Hepatocyte (in vitro differentiated cells): Measurements from ENCODE around the gene SEMA3A. TPM values are rescaled to one million over a fixed set of nuclear protein-coding genes. Genes with fewer than 3 reads are reported as not detected.

Experiments
- DNase-seq: peaks from one replicate; pipeline ENCODE4 v3.0.0-alpha.2; 2016; ENCODE audit warnings: low spot score
- H2AFZ ChIP-seq: fragments of 200-600 bp; sonication (generic); 2 replicates; pipeline ENCODE4 v1.6.0; 2016; ENCODE audit warnings: antibody characterized with exemption, mild to moderate bottlenecking
- H3K27ac ChIP-seq: fragments of 200-600 bp; sonication (generic); 2 replicates; pipeline ENCODE4 v1.5.1; 2016; ENCODE audit warnings: mild to moderate bottlenecking
- H3K27me3 ChIP-seq: fragments of 200-600 bp; sonication (generic); 2 replicates; pipeline ENCODE4 v1.6.1; 2016
- H3K36me3 ChIP-seq: fragments of 200-600 bp; sonication (generic); replicated peaks from 2 replicates; pipeline ENCODE4 v1.5.1; 2016; ENCODE audit warnings: low read depth; ENCODE audit not compliant: insufficient read depth
- H3K4me1 ChIP-seq: fragments of 200-600 bp; sonication (generic); 2 replicates; pipeline ENCODE4 v1.5.1; 2016; ENCODE audit warnings: mild to moderate bottlenecking, moderate library complexity; ENCODE audit not compliant: insufficient read depth
- H3K4me2 ChIP-seq: fragments of 200-600 bp; sonication (generic); 2 replicates; pipeline ENCODE4 v1.6.0; 2016
- H3K4me3 ChIP-seq: fragments of 200-600 bp; sonication (generic); 2 replicates; pipeline ENCODE4 v1.5.1; 2016; ENCODE audit warnings: mild to moderate bottlenecking
- H3K79me2 ChIP-seq: fragments of 200-600 bp; sonication (generic); 2 replicates; pipeline ENCODE4 v1.6.0; 2017; ENCODE audit warnings: mild to moderate bottlenecking
- H3K9me2 ChIP-seq: fragments of 200-600 bp; sonication (generic); replicated peaks from 2 replicates; pipeline ENCODE4 v1.6.0; 2017; ENCODE audit warnings: mild to moderate bottlenecking; ENCODE audit not compliant: insufficient read depth
- H3K9me3 ChIP-seq: fragments of 200-600 bp; sonication (generic); 2 replicates; pipeline ENCODE4 v1.5.1; 2016; ENCODE audit warnings: low read depth, mild to moderate bottlenecking
- H4K20me1 ChIP-seq: fragments of 200-600 bp; sonication (generic); 2 replicates; pipeline ENCODE4 v1.6.0; 2016; ENCODE audit warnings: mild to moderate bottlenecking; ENCODE audit not compliant: insufficient read depth, poor library complexity, severe bottlenecking
- EZH2 ChIP-seq: fragments of 200-600 bp; sonication (generic); IDR thresholded peaks from 2 replicates; pipeline ENCODE4 v1.6.1; 2016; ENCODE audit warnings: antibody characterized with exemption, mild to moderate bottlenecking, borderline replicate concordance
- EZH2phosphoT487 ChIP-seq: fragments of 200-600 bp; sonication (generic); IDR thresholded peaks from one replicate; pipeline ENCODE4 v1.6.1; 2018; ENCODE audit warnings: antibody characterized with exemption, mild to moderate bottlenecking, low read depth, moderate library complexity; ENCODE audit not compliant: unreplicated experiment, severe bottlenecking
- WGBS: methylation state at CpG from one replicate; pipeline ENCODE4 v1.1.6; 2016; ENCODE audit warnings: low lambda C conversion rate; ENCODE audit errors: missing lambda C conversion rate; 5-methylcytosine and 5-hydroxymethylcytosine counted together
- polyA plus RNA-seq: library from polyadenylated mRNA; unstranded; fragments of >200 nt; fragmentation: Nextera tagmentation; extraction: Ambion mirVana; gene quantifications from 2 replicates; pipeline ENCODE4 v1.2.1, GENCODE V29; 2016
- total RNA-seq: library from RNA; depleted of rRNA; stranded (reverse); fragments of >200 nt; gene quantifications from 2 replicates; pipeline ENCODE4 v1.2.3, GENCODE V29; 2014
- TF ChIP-seq, protein P1 (sequence below): fragments of 200-600 bp; sonication (generic); IDR thresholded peaks from 2 replicates; pipeline ENCODE4 v1.5.1; 2016; ENCODE audit warnings: antibody characterized with exemption, mild to moderate bottlenecking; ENCODE audit not compliant: poor library complexity

The SEMA3A gene
- total and polyA plus RNA-seq, 2 experiments from 2014 or later, result 19.3 to 64.6 TPM

DNA sequence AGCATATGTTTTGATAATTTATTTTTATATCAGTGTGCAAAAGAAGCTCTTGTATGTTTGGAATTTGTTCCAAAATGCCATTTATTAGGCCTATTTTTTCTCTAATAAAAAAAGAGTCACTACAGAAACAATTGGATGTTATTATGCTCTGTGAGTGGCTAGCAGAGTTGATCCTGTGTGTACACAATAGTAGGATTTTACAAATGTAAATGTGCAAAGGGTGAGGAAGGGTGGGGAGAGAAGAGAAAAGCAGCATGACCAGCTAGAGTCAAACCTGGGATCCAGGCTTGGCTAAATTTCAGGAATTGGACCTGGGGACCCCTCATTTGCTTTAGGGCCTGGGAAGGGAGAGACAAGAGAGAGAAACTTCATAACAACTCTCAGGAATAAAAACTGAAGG is 32.5 kb downstream of the SEMA3A start:
- Histone ChIP-seq H3K36me3 (no peaks in the 10 kb centered on the region), H3K9me3 (no peaks in the 10 kb centered on the region), H3K4me1 (peaks cover 5% of the 10 kb centered on the region), H3K4me2 (no peak overlapping the region), H3K4me3 (no peak overlapping the region), H3K79me2 (peaks cover 46% of the 10 kb centered on the region), H3K9me2 (no peaks in the 10 kb centered on the region), H3K27ac (no peak overlapping the region), H3K27me3 (no peaks in the 10 kb centered on the region), H2AFZ (no peak overlapping the region), H4K20me1 (no peaks in the 10 kb centered on the region)
- TF ChIP-seq EZH2phosphoT487 (no peak), EZH2 (no peak)
- TF ChIP-seq, protein P1, sequence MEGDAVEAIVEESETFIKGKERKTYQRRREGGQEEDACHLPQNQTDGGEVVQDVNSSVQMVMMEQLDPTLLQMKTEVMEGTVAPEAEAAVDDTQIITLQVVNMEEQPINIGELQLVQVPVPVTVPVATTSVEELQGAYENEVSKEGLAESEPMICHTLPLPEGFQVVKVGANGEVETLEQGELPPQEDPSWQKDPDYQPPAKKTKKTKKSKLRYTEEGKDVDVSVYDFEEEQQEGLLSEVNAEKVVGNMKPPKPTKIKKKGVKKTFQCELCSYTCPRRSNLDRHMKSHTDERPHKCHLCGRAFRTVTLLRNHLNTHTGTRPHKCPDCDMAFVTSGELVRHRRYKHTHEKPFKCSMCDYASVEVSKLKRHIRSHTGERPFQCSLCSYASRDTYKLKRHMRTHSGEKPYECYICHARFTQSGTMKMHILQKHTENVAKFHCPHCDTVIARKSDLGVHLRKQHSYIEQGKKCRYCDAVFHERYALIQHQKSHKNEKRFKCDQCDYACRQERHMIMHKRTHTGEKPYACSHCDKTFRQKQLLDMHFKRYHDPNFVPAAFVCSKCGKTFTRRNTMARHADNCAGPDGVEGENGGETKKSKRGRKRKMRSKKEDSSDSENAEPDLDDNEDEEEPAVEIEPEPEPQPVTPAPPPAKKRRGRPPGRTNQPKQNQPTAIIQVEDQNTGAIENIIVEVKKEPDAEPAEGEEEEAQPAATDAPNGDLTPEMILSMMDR, result no peak
- DNase-seq, result no peak

DNA sequence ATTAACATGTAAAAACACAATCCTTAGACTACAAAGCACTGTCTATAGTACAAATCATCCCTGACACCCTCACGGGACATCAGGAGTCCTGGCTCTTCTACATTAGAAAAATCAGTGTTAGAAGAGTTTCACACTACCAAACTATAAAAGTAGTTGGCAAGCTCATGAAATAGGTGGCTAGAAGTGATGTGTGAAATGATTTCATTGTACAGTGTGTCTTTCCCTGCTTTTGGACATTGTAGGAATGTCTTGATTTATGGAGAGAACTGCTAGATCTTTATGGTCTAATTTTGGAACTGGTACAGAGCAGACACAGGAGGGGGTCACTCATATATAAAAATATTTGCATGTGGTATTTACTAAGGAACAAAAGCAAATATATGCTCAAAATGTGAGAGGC is 33.2 kb downstream of the SEMA3A start:
- Histone ChIP-seq H3K9me3 (no peaks in the 10 kb centered on the region), H3K4me1 (peaks cover 12% of the 10 kb centered on the region), H4K20me1 (no peaks in the 10 kb centered on the region), H3K4me2 (no peak overlapping the region), H2AFZ (no peak overlapping the region), H3K9me2 (no peaks in the 10 kb centered on the region), H3K27ac (no peak overlapping the region), H3K27me3 (no peaks in the 10 kb centered on the region), H3K79me2 (peaks cover 51% of the 10 kb centered on the region), H3K36me3 (no peaks in the 10 kb centered on the region), H3K4me3 (no peak overlapping the region)
- no peak for DNase-seq
- TF ChIP-seq EZH2phosphoT487 (no peak), EZH2 (no peak)
- TF ChIP-seq, protein P1, result no peak
- 100% methylated on average over 1 of the region's 1 CpG for WGBS

DNA sequence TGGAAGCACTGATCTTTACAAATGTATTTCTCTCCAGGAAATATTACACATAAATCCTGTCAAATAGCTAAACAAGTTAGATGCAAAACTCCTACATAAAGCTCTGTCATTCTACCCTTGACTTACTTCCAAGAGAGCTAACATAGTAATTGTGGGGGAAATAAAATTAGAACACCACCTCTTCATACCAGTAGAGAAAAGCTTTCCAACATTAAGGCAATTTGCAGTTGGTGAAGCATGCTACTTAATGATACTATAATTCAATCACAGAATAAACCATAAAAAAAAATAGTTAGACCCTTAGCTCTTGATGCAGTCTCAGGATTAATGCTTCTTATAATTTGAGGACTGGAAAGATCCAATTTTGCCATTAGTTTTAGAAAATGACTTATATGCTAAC is 35.2 kb downstream of the SEMA3A start:
- TF ChIP-seq, protein P1, result no peak
- TF ChIP-seq EZH2 (no peak), EZH2phosphoT487 (no peak)
- H3K4me3 ChIP-seq, result no peak overlapping the region
- H3K4me2 ChIP-seq, result no peak overlapping the region
- no peak overlapping the region for H3K27ac ChIP-seq
- H3K79me2 ChIP-seq, result peaks cover 46% of the 10 kb centered on the region
- H3K4me1 ChIP-seq, result peaks cover 26% of the 10 kb centered on the region
- H3K36me3 ChIP-seq, result no peaks in the 10 kb centered on the region
- no peaks in the 10 kb centered on the region for H3K9me3 ChIP-seq
- H2AFZ ChIP-seq, result no peak overlapping the region
- no peak for DNase-seq
- H3K9me2 ChIP-seq, result no peaks in the 10 kb centered on the region
- no peaks in the 10 kb centered on the region for H4K20me1 ChIP-seq
- no peaks in the 10 kb centered on the region for H3K27me3 ChIP-seq

DNA sequence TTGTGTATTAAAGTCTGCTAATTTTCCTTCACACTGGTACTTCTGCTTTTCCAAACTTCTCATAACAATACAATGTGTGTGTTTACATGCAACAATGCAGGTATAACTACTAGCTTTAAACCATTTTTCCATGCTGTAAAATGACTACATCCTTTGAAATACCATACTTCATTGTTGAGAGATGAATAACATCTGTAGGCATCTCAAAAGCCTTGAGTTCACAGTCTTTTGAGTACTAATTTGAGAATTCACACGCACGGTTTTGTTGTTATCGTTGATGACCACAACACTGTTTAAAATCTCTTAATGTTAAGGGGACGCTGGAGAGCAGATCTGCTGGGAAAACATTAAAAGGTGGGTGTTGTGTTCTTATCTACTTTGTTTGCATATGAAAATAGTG is 37.4 kb downstream of the SEMA3A start:
- Histone ChIP-seq H3K9me2 (no peaks in the 10 kb centered on the region), H3K4me1 (peaks cover 26% of the 10 kb centered on the region), H3K79me2 (peaks cover 45% of the 10 kb centered on the region), H3K27me3 (no peaks in the 10 kb centered on the region), H3K9me3 (no peaks in the 10 kb centered on the region), H3K27ac (no peak overlapping the region), H3K36me3 (no peaks in the 10 kb centered on the region), H3K4me3 (no peak overlapping the region), H3K4me2 (no peak overlapping the region), H4K20me1 (no peaks in the 10 kb centered on the region), H2AFZ (no peak overlapping the region)
- no peak for TF ChIP-seq EZH2
- TF ChIP-seq, protein P1, result no peak
- no peak for TF ChIP-seq EZH2phosphoT487
- no peak for DNase-seq
- 53% methylated on average over 4 of the region's 4 CpGs for WGBS
